Measurements from ENCODE around the gene STIM1.
"Not testable (repeated sequence)": the region's sequence is repeated elsewhere in the genome, so short reads cannot be mapped to it uniquely, and the experiment has no call there.

STIM1 gene

DNA sequence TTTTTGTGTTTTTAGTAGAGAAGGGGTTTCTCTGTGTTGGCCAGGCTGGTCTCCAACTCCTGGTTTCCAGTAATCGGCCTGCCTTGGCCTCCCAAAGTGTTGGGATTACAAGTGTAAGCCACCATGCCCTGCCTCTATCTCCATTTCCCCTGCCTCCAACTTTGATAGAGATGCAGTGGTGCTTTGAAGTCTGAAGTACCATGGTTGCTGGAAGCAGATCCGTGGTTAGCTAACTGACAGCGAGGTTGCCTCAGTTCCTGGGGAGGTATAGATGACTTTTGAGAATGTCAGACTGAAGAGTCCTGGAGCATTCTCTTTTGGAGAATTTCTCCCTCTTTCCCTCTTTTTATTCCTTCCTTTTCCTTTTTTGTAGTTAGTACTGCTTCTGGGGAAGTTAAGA, 127.6 kb downstream of the STIM1 start:
- no peak for DNase-seq (ENCODE audit: low read depth)

DNA sequence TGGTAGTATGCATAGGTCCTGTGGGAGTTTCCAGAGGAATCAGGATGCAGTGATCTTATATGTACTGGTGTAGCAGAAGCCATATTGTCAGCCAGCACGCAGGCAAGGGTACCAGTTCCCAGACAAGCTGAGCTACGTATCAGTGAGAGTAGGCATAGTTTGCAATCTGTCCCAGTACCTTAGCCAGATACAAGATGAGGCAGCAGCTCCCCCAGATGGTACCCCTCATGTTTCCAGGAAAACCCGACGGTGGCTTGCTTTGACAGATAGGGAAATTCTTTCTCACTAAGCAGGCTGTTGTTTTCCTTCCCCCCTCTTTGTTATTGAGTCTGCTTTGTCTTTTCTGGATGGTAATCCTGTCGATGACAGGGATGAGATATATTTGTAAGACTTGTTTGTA, 129.4 kb downstream of the STIM1 start:
- DNase-seq (ENCODE audit: low read depth), result no peak

DNA sequence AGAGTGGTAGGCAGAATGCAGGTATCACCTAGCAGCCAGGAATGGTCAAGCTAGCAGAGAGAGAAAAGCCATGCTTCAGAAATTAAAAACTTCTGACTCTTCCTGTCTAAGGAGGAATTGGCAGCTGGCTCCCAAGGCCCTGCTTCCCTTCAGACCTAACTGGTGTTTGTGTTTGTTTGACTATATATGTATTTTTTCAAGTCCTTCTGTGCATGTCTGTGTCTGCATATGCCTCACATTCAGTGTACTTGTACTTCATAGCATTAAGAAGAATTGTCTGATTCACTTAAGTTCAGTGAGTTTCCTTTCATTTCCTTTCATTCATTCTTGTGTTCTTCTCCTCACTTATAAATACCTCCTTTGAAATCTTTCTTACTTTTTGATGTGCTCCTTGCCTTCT, 130.2 kb downstream of the STIM1 start:
- DNase-seq (ENCODE audit: low read depth), result no peak

DNA sequence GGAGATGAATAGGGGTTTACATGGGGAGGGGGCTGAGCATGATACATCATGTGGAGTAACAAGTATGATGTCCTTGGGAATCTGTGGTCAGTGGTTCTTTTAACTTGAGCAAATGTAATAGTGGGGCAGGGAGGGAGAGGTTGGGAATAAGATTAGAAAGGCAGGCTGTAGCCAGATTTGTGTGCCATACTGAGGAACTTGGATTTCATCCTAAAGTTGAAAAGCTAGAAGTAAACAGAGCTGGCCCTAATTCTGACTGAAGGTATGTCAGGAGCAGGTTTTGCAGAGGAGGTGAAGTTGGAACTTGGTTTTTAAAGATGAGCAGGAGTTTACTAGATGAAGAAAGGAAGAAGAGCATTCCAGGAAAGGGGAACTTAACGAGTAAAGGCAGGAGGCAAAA, 130.8 kb downstream of the STIM1 start:
- DNase-seq (ENCODE audit: low read depth), result no peak

DNA sequence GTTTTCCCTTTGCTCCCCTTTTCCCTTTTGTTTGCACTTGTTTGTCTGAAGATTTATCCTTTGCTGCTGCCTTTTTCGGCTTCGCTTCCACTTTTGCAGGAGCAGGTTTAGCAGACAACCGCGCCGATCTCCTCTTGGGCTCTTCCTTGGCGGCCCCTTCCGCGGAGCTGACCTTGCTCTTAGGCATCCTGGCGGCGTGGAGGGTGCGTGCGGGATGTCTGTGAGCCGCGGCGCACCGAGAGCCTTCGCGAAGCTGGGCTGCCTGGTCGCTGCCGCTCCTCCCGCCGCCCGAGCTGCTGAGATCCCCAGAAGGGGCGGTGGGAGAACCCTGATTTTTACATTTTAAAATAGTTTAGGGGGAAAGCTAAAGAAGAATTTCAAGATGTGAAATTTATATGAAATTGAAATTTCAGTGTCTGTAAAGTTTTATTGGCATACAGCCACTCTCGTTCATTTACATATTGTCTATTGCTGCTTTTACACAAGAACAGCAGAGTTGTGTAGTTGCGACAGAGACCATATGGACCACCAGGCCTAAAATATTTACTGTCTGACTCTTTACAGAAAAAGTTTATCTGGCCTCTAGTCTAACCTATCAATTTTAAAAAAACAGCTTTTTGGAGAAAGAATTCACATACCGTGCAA, 133.9 kb downstream of the STIM1 start:
- no peak for DNase-seq (ENCODE audit: low read depth)

DNA sequence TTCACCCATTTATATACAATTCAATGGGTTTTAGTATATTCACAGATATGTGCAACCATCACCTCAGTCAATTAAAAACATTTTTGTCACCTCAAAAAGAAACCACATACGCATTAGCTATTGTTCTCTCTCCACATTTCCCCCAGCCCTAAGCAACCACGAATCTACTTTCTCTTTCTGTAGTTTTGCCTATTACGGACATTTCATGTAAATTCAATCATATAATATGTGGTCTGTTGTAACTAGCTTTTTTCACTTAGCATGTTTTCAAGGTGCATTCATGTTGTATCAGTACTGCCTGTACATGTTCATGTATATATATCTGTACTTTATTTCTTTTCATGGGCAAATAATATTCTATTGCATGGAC, 134.4 kb downstream of the STIM1 start:
- DNase-seq (ENCODE audit: low read depth), result no peak

DNA sequence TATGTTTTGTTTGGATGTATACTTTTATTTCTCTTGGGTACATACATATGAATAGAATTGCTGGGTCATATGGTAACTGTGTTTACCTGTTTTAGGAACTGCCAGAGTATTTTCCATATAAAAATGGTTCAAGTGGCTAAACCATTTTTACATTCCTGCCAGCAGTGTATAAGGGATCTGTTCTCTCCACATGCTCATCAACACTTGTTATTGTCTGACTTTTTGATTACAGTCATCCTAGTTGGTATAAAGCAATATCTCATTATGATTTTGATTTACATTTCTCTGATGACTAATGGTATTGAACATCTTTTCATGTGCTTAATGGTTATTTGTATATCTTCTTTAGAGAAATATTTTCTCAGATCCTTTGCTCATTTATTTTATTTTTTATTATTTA, 134.9 kb downstream of the STIM1 start:
- no peak for DNase-seq (ENCODE audit: low read depth)

DNA sequence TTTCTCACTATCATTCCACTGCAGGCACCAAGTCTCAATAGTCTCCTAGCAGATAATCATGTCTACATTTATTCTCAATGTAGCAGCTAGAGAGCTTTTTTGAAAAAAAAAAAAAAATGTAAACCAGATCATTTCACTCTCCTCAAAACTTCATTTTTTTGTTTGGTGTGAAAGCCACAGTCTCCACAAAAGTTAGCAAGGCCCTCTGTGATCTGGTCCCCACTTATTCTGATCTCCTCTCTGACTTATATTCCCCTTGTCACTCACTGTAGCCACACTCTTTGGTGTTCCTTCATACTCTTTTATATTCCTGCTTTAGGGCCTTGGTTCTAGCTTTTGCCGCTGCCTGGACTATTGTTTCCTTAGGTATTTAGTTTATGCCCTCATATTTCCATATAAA, 137.5 kb downstream of the STIM1 start:
- no peak for DNase-seq (ENCODE audit: low read depth)

DNA sequence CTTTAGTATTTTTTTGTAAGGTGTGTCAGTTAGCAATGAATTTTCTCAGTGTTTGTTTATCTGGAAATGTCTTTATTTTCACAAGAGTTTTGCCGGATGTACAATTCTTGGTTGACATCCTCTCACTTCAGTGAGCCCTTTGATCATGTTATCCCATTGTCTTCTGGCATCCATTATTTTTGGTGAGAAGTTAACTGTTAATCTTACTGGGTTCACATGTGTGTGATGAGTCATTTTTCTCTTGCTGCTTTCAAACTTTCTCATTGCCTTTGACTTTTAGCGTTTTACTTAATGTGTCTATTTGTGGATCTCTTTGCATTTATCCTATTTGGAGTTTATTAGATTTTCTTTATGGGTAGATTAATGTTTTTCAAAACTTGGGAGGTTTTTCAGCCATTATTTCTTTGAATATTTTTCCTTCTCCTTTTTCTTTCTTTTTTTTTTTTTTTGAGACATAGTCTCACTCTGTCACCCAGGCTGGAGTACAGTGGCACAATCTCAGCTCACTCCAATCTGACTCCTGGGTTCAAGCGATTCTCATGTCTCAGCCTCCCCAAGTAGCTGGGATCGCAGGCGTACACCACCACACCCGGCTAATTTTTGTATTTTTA, 138.7 kb downstream of the STIM1 start:
- no peak for DNase-seq (ENCODE audit: low read depth)

DNA sequence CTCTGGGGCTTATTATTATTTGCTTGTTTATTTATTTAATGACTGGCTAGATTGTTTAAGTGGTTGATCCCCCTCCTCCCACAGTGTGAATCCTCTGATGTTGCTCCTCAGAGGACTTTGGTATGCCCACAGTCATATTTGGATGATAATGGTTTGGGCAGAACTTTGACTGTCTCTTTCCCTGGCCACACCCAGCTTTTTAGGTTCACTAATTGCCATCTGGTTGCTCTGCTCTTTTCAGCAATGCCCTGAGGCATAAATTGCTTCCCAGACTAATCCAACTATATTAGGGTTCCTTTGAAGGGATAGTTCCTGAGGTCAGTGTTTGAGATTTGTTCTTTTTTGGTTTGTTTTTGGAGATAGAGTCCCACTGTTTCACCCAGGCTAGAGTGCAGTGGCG, 139.8 kb downstream of the STIM1 start:
- no peak for DNase-seq (ENCODE audit: low read depth)

DNA sequence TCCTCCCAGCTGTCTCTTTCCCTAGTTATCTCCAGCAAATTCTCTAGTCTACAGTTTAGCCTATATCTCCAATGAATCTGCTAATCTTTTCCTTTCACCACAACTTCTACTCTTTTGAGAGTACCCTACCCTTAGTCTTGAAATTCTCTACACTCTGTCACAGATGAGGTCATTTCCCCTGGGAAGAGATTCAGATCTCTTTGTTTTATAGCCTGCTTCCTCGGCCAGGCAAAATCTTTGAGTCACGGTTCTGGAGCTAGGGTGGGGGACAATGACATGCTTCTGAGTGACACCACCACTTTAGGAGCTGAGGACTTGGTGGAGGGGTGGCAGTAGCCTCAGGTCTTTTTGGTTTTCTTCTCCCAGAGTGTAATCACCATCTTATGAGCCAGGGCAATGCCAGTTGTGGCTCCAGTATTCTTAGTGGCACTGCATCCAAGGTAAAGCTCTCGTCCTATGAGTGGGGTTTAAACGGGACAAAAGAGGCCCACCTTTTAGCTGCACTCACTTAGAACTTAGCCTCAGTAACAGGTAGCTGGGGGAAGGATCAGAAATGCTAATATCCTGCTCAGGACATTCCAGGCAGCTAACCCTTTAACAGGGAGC, 140.6 kb downstream of the STIM1 start:
- no peak for DNase-seq (ENCODE audit: low read depth)

DNA sequence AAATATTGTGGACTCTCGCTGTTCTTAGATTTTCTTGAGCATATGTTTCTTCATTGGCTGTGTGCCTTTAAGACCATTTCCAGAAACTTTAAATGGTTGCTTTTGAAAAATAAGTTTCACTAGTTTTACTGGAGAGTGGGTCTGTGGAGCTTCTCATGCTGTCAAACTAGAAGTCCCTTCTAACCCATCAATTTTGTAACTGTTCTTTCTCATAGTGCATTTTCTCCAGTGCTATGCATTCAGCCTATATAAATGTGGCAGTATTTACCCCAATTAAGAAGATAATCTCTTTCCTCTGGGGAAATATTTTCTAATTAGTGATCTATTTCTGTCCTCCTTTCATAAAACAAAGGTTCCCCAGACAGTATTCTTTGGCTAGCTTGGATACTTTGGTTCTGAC, 141.2 kb downstream of the STIM1 start:
- DNase-seq (ENCODE audit: low read depth), result no peak

DNA sequence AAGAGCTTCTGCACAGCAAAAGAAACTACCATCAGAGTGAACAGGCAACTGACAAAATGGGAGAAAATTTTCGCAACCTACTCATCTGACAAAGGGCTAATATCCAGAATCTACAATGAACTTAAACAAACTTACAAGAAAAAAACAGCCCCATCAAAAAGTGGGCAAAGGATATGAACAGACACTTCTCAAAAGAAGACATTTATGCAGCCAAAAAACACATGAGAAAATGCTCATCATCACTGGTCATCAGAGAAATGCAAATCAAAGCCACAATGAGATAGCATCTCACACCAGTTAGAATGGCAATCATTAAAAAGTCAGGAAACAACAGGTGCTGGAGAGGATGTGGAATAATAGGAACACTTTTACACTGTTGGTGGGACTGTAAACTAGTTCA, 149.3 kb downstream of the STIM1 start:
- DNase-seq (ENCODE audit: low read depth), result not testable (repeated sequence)

DNA sequence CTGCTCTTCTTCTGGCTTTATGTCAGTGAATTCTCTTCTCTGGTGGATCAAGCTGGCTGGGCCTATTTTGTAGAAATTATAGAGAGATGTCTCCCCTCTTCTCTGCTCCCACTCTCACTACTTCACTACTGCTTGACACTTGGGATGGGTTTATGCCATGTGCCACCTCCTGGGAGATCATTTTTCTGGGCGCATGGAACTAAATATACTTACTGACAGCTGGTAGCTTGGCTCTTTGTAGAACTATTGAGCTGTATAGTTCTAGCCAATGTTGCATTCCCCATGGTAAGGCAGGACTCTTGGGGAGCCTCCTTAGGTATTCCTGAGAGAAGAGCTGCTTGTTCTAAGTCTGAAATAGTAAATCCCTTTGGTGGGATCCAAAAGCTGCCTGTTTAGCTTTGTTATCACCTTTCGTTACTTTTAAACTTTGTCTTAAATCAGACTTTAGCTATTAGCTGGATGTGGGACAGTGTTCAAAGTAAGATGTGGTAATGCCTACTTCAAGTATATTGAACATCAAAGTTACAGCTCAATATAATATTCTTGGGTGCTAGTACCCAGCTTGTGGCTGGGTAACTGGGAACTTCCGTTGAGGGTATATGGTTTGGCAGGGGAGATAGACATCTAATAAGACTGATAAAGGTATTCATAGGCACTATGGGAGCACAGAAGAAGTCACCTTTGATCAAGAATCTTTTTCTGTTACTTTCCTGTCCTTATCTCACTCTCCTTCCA, 151.6 kb downstream of the STIM1 start:
- no peak for DNase-seq (ENCODE audit: low read depth)

DNA sequence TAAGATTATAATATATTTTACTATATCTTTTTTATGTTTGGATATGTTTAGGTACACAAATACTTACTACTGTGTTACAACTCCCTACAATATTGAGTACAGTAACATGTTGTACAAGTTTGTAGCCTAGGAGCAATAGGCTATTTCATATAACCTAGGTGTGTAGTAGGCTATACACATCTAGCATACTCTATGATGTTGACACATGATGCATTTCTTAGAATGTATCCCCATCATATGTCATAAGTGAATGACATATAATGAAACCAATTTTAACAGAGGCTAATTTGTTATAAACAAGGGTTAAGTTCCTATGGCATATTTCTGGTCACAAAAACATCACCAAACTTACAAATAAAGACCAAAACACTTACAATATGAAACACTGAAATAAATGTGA, 152.7 kb downstream of the STIM1 start:
- no peak for DNase-seq (ENCODE audit: low read depth)

DNA sequence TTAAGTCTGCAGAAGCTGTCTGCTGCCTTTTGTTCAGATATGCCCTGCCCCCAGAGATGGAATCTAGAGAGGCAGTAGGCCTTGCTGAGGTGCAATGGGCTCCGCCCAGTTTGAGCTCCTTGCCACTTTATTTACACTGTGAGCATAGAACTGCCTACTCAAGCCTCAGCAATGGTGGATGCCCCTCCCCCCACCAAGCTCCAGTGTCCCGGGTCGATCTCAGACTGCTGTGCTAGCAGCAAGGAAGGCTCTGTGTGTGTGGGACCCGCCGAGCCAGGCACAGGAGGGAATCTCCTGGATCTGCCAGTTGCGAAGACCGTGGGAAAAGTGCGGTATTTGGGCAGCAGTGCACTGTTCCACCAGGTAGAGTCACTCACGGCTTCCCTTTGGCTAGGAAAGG, 161.1 kb downstream of the STIM1 start:
- DNase-seq (ENCODE audit: low read depth), result not testable (repeated sequence)

DNA sequence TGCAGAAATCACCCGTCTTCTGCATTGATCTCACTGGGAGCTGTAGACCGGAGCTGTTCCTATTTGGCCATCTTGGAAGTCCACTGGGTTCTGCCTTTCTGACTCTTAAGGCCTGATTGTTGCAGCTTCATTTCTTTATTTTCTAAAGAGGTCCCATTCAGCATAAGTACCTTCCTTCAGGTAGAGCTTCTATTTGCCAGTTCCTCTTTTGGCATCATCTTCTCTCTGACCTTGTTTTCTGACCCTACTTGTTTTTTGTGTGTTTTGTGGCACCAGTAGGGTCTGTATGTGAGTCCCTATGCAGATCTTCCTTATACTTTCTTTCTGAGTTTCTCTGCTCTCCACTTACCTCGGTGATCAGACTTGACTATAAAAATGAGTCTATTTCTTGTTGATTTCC, 161.7 kb downstream of the STIM1 start:
- DNase-seq (ENCODE audit: low read depth), result no peak

DNA sequence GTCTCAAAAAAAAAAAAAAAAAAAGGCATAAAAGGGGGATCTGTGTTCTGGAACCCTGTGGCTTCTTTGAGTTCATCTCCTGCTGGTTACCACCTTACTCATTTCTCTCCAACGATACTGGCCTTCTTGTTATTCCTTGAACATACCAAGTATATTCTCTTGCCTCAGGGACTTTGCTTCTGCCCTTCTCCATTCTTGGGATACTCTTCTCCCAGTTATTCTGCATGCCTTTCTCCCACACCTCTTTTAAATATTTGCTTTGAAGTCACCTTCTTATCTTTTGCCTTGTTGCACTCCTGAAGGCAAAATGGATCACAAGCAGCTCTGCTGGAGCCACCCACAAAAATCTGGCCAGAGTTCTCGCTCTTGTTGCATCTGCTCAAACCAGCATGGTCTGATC, 163.2 kb downstream of the STIM1 start:
- DNase-seq (ENCODE audit: low read depth), result no peak

DNA sequence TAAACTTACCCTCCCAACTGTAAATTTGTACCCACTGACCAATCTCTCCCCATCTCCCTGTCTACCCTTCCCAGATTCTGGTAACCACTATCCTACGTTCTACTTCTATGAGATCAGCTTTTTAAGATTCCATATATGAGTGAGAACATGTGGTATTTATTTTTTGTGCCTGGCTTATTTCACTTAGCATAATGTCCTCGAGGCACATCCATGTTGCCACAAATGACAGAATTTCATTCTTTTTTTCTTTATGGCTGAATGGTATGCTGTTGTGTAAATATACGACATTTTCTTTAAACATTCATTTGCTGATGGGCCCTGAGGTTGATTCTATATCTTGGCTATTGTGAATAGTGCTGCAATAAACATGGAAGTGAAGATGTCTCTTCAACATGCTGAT, 164.4 kb downstream of the STIM1 start:
- DNase-seq (ENCODE audit: low read depth), result no peak

DNA sequence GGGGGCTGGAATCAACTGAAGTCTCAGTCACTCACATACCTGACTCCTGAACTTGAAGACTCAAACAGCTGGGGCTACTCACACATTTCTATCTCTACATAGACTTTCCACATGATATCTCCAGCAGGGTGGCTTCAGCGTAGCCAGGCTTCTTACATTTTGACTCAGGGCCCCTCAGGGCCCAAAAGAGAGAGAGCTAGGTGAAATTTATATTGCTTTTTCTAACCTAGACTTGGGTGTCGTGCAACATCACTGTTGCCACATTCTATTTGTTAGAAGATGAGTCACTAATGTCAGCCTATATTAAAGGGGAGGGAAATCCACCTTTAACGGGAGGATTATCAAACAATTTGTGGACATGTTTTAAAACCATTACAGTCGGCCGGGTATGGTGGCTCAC, 167.2 kb downstream of the STIM1 start:
- no peak for DNase-seq (ENCODE audit: low read depth)

DNA sequence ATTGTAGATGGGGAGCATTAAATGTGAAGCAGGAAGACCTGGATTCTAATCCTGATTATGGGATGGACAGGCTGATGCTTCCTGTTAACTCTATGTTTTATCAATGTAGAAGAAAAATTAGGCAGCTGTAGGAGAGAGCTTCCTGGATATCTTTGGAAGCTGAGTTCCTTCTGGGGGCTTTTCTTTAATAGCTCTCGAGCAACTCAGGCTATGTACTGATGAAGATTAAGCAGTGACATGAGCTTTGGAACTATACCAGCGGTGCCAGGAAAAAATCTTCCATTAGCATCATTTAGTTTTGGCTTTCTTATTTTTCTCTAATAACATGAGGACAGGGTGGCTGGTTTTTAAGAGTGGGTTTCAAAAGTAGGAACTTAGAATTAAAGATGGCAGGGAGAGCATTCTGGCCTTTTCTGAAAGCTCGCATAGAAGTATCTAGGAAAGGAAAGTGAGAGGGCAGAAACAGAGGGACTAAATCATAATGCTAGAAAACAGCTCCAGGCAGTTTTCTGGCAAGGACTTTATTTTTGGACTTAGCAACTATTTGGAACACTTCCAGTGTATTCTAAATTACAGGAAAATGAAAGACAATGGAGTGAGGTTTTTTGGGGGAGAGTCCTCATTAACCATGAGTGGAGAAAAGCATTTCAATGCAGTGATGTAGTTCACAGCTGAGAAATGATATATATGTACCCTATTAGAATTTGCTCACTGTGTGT, 169.9 kb downstream of the STIM1 start:
- DNase-seq (ENCODE audit: low read depth), result no peak

DNA sequence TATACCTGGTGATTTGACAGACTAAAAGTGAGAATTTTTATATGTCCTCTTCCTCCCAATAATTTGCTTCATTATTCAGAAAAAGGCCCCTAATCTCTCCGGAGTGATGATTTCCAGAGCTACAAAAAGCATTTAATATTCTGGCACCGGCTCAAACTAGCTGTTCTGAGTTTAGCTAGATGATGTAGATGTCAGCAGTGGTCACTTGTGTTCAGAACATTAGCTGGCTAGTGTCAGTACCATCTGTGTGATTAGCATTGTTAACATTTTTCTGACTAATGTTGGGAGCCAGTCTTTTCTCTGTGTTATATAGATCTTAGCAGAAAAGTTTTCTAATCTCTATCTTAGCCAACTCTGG, 170.5 kb downstream of the STIM1 start:
- no peak for DNase-seq (ENCODE audit: low read depth)

DNA sequence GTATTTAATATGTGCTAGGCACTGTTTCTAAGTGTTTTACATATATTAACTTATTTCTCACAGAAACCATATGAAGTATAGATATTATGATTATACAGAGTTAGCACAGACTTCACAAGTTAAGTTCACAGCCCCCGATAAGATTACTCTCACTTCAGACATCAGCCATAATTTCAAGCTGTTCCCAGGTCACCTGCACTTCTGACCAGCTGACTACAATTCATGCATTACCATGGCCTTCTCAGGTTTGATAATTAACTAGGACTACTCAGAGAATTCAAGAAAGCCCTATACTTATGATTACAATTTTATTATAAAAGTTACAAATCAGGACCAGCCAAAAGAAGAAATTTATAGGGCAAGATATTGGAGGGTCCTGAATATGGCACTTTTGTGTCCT, 170.9 kb downstream of the STIM1 start:
- no peak for DNase-seq (ENCODE audit: low read depth)
